GM21526 (cell line): Measurements from ENCODE around the gene TMEM269.
"Not testable (repeated sequence)": the region's sequence is repeated elsewhere in the genome, so short reads cannot be mapped to it uniquely, and the experiment has no call there.

Experiments
- ATAC-seq: cut with Tn5 transposase; IDR thresholded peaks from one replicate; pipeline ENCODE4 v1.9.1; 2021; ENCODE audit warnings: moderate library complexity; ENCODE audit not compliant: unreplicated experiment, low FRiP score

TMEM269 gene

DNA sequence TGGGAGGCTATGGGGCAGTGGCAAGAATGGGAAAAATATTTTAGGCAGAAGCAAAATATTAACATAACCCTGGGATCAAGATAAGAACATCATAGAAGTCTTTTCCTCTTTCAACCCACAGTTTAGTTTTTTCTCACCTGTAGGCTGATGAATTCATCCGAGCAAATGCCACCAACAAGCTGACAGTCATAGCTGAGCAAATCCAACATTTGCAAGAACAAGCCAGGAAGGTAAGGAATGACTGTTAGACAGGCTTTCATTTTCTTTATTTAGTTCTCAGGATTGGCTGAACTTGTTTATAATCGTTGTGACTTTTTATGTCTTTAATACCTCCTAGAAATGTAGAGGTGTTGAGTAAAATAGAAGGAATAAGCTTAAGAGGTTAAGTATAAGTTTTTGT is 11.4 kb upstream of the TMEM269 start:
- no peak for ATAC-seq

- no peak for ATAC-seq
Measured at GRCh38 chr1:42774928-42775526, 9.8 kb upstream of the TMEM269 start.

GRCh38 chr1:42776502-42776901 is 8.3 kb upstream of the TMEM269 start:
- ATAC-seq: no peak

- ATAC-seq: no peak
Measured at GRCh38 chr1:42777852-42778251, 6.9 kb upstream of the TMEM269 start.

GRCh38 chr1:42779725-42780124 is 5.1 kb upstream of the TMEM269 start:
- ATAC-seq: no peak

DNA sequence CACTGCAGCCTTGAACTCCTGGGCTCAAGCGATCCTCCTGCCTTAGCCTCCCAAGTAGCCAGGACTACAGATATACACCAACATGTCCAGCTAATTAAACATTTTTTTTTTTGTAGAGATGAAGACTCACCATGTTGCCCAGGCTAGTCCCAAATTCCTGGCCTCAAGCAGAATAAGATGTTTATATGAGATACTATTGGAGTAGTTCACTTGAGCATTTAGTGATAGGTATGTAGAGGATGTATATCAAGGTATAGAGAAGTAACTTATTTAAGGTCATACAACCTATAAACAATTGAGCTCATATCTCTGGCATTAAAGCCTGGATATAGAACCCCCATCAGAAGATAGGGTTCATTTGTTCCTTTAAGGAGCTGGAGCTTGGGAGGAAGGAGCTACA is 4.6 kb upstream of the TMEM269 start:
- ATAC-seq: no peak

DNA sequence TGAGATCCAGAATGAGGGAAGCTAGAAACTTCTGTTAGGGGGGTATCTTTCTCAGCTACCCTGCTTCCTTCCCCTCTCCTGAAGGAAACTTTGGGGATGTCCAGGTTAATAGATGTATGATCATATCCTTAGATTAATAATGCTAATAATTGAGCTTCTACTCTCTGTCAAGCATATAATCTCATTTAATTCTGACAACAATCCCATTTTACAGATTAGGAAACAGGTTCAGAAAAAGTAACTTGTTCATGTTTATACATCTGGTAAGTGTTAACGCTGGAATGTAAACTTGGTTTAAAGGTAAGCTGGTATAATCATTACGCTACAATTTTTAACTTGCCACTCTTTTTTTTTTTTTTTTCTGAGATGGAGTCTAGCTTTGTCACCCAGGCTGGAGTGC is 1.7 kb upstream of the TMEM269 start:
- ATAC-seq: no peak

- no peak for ATAC-seq
Measured at GRCh38 chr1:42784547-42784945, 245 bp upstream of the TMEM269 start.

- no peak for ATAC-seq
Measured at GRCh38 chr1:42786097-42786496, 1.3 kb downstream of the TMEM269 start.

- ATAC-seq: no peak
Measured at GRCh38 chr1:42788021-42788420, 3.2 kb downstream of the TMEM269 start.

- no peak for ATAC-seq
Measured at GRCh38 chr1:42793824-42794223, 9.0 kb downstream of the TMEM269 start.

- ATAC-seq: no peak
Measured at GRCh38 chr1:42797414-42797813, 12.6 kb downstream of the TMEM269 start.

GRCh38 chr1:42797979-42798378 is 13.2 kb downstream of the TMEM269 start:
- no peak for ATAC-seq

DNA sequence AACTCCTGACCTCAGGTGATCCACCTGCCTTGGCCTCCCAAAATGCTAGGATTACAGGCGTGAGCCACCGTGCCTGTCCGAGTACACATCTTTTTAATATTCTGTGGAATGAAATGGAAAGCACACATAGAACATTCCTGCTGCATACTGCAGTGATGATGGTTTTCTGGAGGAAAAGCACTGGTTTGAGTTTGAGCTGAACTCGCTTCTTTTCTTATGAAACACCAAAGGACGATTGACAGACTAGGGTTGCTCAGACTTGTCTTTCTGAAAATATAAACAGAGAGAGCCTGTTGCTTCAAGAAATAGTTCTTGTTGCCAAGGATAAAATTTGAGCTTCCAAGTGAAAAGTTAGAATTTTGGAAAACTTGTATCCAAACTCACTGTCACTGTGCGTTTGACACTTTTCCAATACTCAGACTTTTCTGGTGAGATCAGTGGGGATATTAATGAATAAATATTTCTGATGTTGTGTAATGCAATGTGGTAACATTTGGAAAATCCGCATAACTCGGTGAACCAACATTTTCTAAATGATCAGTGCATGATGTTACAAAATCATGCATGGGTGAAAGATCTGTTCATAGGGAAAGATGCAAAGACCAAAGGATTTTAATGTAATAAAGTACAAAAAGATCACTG is 17.2 kb downstream of the TMEM269 start:
- ATAC-seq: no peak

GRCh38 chr1:42806171-42806570 is 21.4 kb downstream of the TMEM269 start:
- ATAC-seq: no peak

DNA sequence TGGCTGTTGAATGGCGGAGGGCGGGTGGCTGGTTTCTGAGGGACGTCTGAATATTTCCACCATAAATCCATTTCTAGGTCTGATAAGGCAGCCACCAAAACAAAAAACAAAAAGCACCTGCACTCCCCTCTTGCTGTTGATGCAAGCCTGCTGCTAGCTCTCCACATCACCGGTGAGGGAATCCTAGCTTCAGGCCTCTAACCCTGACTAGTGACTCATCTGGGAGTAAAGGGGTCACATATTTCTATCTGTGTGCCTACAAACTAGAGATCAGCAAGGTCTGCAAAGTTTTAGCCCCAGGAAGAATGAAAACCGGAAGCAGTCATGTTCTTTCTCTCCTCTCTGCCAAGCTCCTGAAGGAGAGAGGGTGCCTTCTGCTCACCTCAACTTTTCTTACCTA is 21.8 kb downstream of the TMEM269 start:
- ATAC-seq: no peak

DNA sequence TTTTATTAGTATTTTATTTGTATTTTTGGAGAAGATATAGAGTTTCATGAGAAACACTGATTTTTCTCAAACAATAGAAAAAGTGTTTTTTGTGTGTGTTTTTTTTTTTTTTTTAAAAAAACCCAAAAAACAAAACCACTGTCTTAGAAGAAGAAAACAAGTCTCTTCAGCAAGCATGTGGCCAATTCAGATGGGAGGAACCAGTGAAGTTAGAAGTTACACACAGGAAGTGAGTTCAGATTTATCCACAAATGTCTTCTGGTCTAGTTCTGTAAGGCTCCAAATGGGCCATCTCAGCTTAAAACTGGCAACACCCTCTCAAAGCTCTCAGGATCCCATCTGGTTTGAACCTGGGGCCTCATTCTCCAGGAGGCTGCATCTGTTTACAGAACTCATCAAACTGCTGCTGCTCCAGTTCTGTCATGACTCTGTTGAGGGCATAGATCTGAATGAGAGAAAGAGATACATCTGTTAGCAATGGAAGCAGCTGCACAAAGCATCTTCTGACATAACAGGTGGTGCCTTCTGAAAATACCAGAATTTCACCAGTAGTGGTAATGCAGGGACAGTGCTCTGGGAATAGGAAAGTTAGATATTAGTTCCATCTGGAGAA is 22.4 kb downstream of the TMEM269 start:
- no peak for ATAC-seq

GRCh38 chr1:42814815-42815214 is 30.0 kb downstream of the TMEM269 start:
- ATAC-seq: not testable (repeated sequence)

DNA sequence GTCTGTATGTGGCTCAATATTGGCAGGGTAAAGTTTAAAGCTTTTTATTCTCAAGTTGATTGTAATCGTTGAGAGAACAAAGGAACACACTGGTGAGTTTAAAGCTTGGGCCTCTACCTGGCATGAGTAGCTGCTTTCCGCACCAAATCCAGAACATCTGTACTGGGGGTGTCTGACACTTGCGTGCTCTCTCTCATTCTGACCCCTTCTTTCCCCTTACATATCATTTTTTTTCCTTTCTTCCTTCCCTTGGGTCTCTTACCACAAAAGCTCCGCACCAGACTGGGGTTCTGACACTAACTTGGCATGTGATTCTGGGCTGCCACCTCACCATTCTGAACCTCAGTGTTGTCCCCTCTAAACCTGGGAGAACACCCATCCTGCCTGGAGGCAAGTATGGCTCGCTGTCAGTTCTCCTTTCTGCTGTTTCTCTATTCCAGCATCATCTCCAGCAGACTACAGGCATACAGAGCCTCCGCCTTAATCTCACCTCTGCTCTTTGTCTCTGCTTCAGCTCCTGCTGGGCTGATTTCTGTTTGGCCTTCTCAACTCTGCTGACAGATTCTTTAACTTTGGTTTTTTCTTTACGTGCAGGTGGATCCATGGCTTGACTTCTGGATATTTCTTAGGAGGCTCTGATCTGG is 31.3 kb downstream of the TMEM269 start:
- peak; percentile 14 for ATAC-seq

- ATAC-seq: peak; percentile 79
Measured at GRCh38 chr1:42816585-42817439, 32.0 kb downstream of the TMEM269 start, which contains the start of the genes ERMAP and SVBP. Gene ERMAP, plus strand, starts transcription at chr1:42817122. Its CDS starts 13,327 bp downstream, at chr1:42830449. Gene SVBP, minus strand, starts transcription at chr1:42817397. Its CDS starts 853 bp downstream, at chr1:42816544.

DNA sequence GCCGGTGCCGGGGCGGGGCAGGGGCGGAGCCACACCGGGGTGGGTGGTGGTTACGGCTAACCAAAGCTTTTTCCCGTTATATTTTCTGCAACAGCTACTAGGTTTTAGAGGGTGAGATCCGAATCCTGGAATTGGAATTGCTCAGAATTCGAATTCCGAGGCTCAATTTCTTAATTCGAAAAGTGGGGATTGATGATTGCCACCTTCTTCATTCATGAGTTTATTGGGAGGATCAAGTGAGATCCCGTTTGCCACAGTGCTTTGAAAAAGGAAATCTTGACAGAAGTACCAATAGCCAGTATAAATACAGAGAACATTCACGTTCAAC is 32.6 kb downstream of the TMEM269 start:
- no peak for ATAC-seq
